Activated CD8-positive, alpha-beta memory T cell treated with anti-CD3 and anti-CD28 coated beads for 36 hours (primary cell): ENCODE results near the gene PLA2G4A. TPM values are rescaled to one million over a fixed set of nuclear protein-coding genes. Genes with fewer than 3 reads are reported as not detected.

Source experiments
- CTCF ChIA-PET: fragments of 350-600 bp; sonication (Branson Sonifier 250); formaldehyde crosslinking; loops from one replicate; lab custom pipeline; 2021; ENCODE audit warnings: antibody characterized with exemption; lab: Charles Lee
- POLR2A ChIA-PET: fragments of 350-600 bp; sonication (Branson Sonifier 250); formaldehyde crosslinking; loops from one replicate; lab custom pipeline; 2021; ENCODE audit warnings: antibody characterized with exemption; lab: Charles Lee
- total RNA-seq, 2 experiments: library from RNA; stranded (reverse); gene quantifications; one replicate each; pipeline ENCODE4 v1.2.3, GENCODE V29; 2021

Gene PLA2G4A
- total RNA-seq, 2 experiments from 2014 or later, result 0.78 to 0.94 TPM

DNA sequence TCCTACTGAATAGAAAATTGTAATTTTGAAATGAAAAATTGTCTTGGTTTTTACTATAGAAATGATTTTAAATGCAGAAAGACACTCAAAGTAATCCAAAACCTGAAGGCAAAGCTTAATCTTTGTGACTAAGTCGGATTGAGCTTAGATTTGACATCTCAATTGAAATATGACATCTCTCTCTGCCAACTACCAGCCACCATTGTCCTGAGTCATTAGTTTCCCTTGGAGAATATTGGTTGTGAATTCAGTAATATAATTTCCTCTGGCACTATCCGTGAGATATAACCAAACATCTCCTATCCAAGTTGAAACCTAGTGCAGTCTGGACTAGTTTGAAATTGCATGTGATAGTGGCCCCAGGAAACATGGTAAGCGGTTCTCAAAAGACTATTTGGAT lies 37.1 kb downstream of the PLA2G4A start:
- POLR2A ChIA-PET, result no interaction called here
- CTCF ChIA-PET, result no interaction called here

DNA sequence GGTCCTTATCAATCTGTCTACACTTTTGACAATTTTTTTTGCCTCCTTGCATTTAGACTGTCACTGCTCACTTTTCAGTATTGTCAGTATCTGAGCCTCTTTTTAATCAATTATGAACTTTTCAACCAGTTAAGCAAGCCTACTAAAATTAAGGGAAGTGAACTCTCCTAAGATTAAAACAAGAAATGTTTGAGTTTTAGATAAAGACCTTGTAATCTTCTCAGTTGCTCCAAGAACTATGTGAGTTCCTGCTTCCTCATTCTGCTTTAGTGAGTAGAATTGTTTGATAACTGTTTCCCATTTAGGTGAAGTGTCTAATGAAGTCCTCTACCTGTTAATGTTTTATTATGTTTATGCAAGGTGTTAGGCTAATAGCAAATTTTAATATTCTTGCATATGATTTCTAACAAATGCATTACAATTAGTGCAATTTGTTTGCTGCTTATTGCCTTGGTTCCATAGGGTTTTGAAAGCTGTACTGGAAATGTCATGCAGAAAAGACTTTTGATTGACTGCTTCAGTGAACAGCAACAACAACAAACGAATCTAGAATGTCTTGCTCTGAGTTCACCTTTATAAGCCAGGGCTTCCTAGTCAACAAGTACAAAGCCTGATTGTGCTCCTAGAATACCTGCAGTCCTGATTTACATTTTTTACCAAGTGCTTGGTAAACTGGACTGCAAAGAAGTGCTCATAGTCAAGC lies 40.9 kb downstream of the PLA2G4A start:
- CTCF ChIA-PET, result no interaction called here
- POLR2A ChIA-PET, result no interaction called here

GRCh38 chr1:186871784-186872183 lies 43.0 kb downstream of the PLA2G4A start:
- CTCF ChIA-PET, result interaction anchor here (0.6 kb wide), 1 partner anchor 22 kb away, joined by 4 read pairs; no protein-coding TSS in a partner anchor
- POLR2A ChIA-PET, result no interaction called here

DNA sequence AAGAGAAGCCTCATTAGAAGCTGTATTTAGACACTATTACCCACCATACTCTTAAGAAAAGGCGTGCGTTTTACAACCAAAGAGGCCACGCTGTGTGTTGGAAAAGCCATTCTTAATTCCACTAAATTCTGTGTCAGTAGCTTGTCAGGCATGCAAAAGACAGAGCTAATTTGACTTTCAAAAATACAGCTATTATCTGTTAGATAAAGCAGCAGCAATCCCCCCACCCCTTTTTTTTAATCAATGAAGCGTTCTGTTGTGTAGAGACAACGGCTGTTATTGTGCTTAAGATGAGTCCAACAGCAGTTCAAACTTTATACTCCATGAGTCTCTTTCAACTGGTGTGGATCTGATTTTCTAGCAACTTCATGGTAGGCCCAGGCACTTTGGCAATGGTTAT lies 43.5 kb downstream of the PLA2G4A start:
- CTCF ChIA-PET, result interaction anchor here (0.6 kb wide), 1 partner anchor 22 kb away, joined by 4 read pairs; no protein-coding TSS in a partner anchor
- POLR2A ChIA-PET, result no interaction called here

- ChIA-PET CTCF (no interaction called here), POLR2A (no interaction called here)
Observed at GRCh38 chr1:186873687-186874086, 44.9 kb downstream of the PLA2G4A start.

DNA sequence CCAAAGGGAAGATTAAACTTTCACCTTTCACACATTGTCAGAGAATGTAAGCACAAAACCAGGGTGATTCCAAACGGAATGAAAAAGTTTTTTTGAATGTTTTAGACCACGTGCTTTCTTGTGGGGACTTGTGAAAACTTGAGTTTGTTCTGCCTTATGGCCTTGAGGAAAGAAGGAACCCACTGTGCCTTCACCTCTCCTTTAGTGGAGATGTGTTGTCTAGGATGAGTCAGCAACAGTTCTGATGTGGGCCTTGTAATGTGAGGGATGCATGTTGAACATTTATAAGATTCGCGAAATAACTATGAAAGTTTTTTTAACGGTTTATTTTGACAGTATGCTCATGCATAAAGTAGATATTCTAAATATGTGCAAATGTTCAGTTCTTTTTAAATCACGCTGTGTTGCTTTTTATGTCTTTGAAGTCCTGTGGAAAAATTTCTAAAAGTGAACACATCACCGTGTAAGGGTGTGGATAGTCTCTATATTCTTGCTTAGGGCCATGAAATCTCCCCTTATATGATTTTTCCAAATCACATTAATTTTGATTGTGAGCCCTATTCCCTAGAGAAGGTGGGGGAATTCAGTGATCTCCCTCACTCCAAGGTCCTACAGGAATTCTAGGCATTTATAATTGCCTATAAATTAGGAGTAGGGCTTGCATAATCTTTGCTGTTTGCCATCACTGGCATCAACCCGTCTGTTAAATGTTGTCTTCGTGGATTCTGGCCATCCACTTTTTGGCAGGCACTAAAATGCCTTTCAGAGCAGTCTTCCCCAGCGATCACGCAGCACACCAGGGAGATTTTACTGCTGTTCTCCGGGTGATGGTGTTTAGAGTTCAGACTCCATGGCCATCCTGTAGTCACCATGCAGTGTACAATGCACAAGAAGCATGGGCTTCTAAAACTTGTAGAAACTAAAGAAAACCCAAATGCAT lies 47.4 kb downstream of the PLA2G4A start:
- ChIA-PET POLR2A (no interaction called here), CTCF (no interaction called here)

- CTCF ChIA-PET, result no interaction called here
- POLR2A ChIA-PET, result no interaction called here
Observed at GRCh38 chr1:186878356-186878755, 49.6 kb downstream of the PLA2G4A start.

GRCh38 chr1:186880982-186881381 lies 52.2 kb downstream of the PLA2G4A start:
- ChIA-PET CTCF (no interaction called here), POLR2A (no interaction called here)

GRCh38 chr1:186882372-186883134 lies 53.8 kb downstream of the PLA2G4A start:
- ChIA-PET POLR2A (no interaction called here), CTCF (no interaction called here)

GRCh38 chr1:186884251-186884650 lies 55.5 kb downstream of the PLA2G4A start:
- ChIA-PET CTCF (no interaction called here), POLR2A (no interaction called here)

GRCh38 chr1:186887203-186887602 lies 58.5 kb downstream of the PLA2G4A start:
- POLR2A ChIA-PET, result no interaction called here
- CTCF ChIA-PET, result no interaction called here

- ChIA-PET POLR2A (no interaction called here), CTCF (no interaction called here)
Observed at GRCh38 chr1:186888367-186888766, 59.6 kb downstream of the PLA2G4A start.

GRCh38 chr1:186892936-186893335 lies 64.2 kb downstream of the PLA2G4A start:
- ChIA-PET POLR2A (no interaction called here), CTCF (no interaction called here)

DNA sequence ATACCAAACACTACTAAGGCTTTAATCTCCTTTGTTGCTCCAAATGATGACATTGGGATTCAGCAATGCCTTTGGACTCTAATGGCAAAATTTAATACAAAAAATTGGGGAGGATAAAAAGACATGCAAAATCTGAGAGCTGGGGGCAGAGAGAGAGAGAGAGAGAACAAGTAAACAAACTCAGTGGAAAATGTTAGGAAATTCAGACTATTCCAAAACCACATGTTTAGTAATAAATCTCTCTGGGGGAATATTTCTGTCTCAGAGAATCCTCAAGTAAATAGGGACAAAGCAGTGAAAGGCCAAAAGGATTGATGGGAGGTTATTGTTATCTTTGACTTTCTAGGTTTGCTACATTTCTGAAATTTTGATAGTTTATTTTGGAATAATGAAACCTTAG lies 65.7 kb downstream of the PLA2G4A start:
- POLR2A ChIA-PET, result no interaction called here

DNA sequence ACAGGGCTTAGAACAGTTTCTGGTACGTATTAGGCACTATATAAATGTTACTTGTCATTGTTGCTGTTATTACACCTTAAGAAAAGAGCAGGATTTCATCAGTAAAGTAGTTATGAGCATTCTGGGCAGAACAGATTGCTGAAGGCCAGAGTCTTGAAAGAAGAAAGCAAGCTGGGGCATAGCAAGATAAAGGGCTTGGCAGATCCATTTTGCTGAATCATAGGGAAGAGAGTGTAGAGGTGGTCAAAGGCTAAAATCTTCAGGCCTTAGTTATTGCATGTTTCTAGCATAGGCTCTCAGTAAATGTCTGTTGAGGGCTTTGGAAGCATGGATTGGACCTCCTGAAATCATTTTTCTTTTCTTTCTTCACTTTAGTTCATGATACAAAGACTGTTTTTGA lies 67.5 kb downstream of the PLA2G4A start:
- ChIA-PET CTCF (no interaction called here), POLR2A (no interaction called here)

More for the DNA sequence above, 65.7 kb downstream of the PLA2G4A start:
- CTCF ChIA-PET, result interaction anchor here (0.7 kb wide), 1 partner anchor 23 kb away, joined by 4 read pairs; no protein-coding TSS in a partner anchor

DNA sequence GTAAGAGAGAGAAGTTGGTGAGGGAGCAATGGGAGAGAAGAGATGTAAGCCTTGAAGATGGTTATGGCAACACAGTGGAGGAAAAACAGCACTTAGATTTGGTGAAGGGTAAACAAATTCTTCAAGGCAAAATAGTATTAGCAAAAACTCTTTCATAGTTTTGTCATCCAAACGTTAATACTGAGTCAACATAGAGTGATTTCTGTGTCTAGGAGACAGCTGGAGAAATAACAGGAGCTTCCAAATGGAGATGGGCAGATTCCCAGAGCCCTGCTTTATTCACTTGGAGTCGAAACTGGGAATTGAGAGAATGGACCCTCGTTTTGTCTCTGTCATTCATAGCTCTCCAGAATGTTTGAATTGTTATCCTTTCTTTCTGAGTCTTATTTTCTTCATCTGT lies 68.3 kb downstream of the PLA2G4A start:
- CTCF ChIA-PET, result no interaction called here
- POLR2A ChIA-PET, result no interaction called here

DNA sequence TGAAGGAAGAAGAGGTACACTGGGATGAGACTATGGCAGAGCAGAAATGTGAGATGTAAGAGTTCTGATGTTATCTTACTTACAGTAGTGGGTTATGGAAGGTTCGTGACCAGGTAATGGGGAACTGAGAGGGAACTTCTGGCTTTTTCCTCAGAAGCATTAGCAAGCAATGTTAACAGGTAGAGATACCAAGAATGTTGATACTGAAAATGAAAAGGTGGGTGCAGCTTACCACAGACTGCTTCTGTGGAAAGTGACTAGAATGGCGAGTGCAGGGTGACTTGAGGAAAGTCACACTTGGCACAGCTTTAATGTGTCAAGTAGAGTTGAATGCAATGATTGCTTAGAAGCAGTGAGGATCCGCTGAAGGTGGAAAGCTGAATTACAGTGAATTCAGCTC lies 70.8 kb downstream of the PLA2G4A start:
- ChIA-PET POLR2A (no interaction called here), CTCF (no interaction called here)

GRCh38 chr1:186899977-186900376 lies 71.2 kb downstream of the PLA2G4A start:
- CTCF ChIA-PET, result no interaction called here
- POLR2A ChIA-PET, result no interaction called here

DNA sequence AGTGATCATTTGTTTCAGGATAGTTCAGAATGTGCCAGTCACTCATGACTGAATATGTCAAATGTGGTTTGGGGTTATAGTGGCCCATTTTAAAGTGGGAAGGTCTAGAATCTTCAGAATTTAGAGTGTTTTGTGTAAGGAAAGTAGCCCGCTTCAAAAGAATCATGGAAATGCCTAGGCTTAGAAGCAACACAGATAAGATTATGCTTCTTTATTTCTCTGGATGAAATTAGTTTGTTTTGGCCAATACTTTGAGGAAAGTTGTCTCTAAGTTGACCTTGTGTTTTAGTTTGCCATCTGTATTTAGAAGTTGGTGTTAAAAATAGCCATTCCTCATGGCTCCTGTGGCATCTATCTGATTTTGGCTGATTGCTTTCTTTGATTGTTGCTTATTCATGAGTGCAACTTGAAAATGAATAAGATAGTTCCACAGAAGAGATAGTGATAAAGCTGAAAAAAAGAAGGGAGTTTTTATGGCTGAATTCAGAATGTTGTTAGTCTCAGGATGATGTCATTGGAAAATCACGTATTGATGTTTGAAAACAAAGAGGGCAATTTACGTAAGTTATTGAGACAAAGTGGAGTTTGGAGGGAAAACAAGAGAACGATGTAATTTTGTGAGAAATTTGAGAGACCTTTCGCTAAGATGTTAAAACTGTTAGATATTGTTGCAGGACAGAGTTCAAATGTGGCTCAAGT lies 71.9 kb downstream of the PLA2G4A start:
- ChIA-PET CTCF (no interaction called here), POLR2A (no interaction called here)
